HCEC 1CT (cell line): Measurements from ENCODE around the gene PDS5A.
A peak's percentile ranks its signal among the peaks of the same experiment; 100 is the strongest.
"Not testable (repeated sequence)": the region's sequence is repeated elsewhere in the genome, so short reads cannot be mapped to it uniquely, and the experiment has no call there.

Experiments used
- DNase-seq: peaks from one replicate; pipeline ENCODE4 v3.0.0-alpha.2; 2017

Gene PDS5A

GRCh38 chr4:39899291-39899690 is 78.4 kb downstream of the PDS5A start:
- DNase-seq: no peak

GRCh38 chr4:39898015-39898414 is 79.7 kb downstream of the PDS5A start:
- no peak for DNase-seq

GRCh38 chr4:39893693-39894072 is 84.0 kb downstream of the PDS5A start:
- DNase-seq: no peak

GRCh38 chr4:39892988-39893692 is 84.6 kb downstream of the PDS5A start:
- DNase-seq: no peak

- no peak for DNase-seq
Measured at GRCh38 chr4:39889226-39889625, 88.5 kb downstream of the PDS5A start.

- no peak for DNase-seq
Measured at GRCh38 chr4:39888541-39888940, 89.2 kb downstream of the PDS5A start.

- no peak for DNase-seq
Measured at GRCh38 chr4:39883646-39884045, 94.1 kb downstream of the PDS5A start.

GRCh38 chr4:39881789-39882188 is 95.9 kb downstream of the PDS5A start:
- DNase-seq: no peak

GRCh38 chr4:39877971-39878370 is 99.7 kb downstream of the PDS5A start:
- no peak for DNase-seq

- DNase-seq: no peak
Measured at GRCh38 chr4:39873823-39874222, 103.9 kb downstream of the PDS5A start.

GRCh38 chr4:39865280-39865679 is 112.4 kb downstream of the PDS5A start:
- no peak for DNase-seq

- DNase-seq: no peak
Measured at GRCh38 chr4:39864391-39864790, 113.3 kb downstream of the PDS5A start.

- no peak for DNase-seq
Measured at GRCh38 chr4:39860804-39861203, 116.9 kb downstream of the PDS5A start.

GRCh38 chr4:39855909-39856512 is 121.7 kb downstream of the PDS5A start:
- peak; percentile 33 for DNase-seq

- DNase-seq: no peak
Measured at GRCh38 chr4:39852636-39853035, 125.1 kb downstream of the PDS5A start.

GRCh38 chr4:39850727-39851126 is 127.0 kb downstream of the PDS5A start:
- DNase-seq: no peak

- no peak for DNase-seq
Measured at GRCh38 chr4:39846705-39847104, 131.0 kb downstream of the PDS5A start.

GRCh38 chr4:39846120-39846519 is 131.6 kb downstream of the PDS5A start:
- DNase-seq: no peak

GRCh38 chr4:39841894-39842293 is 135.8 kb downstream of the PDS5A start:
- DNase-seq: no peak

- DNase-seq: not testable (repeated sequence)
Measured at GRCh38 chr4:39840516-39840915, 137.2 kb downstream of the PDS5A start.

- no peak for DNase-seq
Measured at GRCh38 chr4:39840027-39840426, 137.7 kb downstream of the PDS5A start.

GRCh38 chr4:39838431-39838830 is 139.3 kb downstream of the PDS5A start:
- not testable (repeated sequence) for DNase-seq

GRCh38 chr4:39834269-39834668 is 143.4 kb downstream of the PDS5A start:
- no peak for DNase-seq

GRCh38 chr4:39825741-39826231 is 151.9 kb downstream of the PDS5A start:
- DNase-seq: peak; percentile 30

- DNase-seq: no peak
Measured at GRCh38 chr4:39825090-39825489, 152.6 kb downstream of the PDS5A start.
